Anterior cingulate cortex (tissue), 58 donors: ENCODE results near the gene NCKAP5.

ENCODE experiments used
- DNase-seq, 58 donors: peaks; one replicate each; lab custom pipeline; 2025; lab: John Stamatoyannopoulos, UW

Gene NCKAP5

DNA sequence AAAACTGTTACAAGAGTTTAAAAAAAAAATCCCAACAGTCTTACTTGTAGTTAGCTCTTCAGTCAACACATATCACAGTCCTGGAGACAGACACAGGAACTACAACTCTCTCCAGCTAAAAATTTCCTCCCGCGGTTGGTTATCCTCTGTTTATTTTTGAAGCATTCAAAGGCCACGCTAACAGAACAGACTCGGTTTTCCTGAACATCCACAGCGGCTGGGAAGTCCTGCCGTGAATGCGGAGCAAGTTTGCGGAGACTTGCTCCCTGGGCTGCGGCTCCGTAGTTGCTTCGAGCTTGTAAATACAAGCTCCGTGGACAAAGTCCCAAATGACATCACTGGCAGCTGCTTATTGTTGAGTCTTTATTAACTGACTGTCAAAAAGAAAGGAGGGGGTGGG is at the start of gene NCKAP5:
Gene NCKAP5, minus strand, starts transcription at position 292 of the 400 bp plus-strand sequence. CDS start 50,937 bp downstream, outside the sequence.
- DNase-seq: peak in 34 of 58 donors; percentile 1 to 66 (median 24)

DNA sequence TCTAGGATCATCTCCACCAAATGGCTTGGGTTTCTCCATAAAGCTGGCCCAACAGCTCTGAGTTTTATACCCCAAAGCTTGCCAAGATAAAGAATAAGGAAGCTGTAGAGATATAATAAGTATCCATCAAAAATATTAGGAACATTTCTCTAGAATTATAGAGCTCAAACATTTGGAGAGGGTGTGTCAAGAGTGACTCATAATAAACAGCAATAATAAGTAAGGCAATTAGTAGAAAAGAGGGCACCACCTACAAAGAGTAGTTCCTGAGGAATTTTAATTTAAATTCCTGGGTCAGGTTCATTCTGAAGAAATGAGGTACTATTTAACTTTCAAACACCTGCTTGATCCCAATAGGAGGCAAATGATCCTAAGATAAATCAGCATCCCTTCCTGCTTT is 41.4 kb upstream of the NCKAP5 start:
- no peak for DNase-seq

DNA sequence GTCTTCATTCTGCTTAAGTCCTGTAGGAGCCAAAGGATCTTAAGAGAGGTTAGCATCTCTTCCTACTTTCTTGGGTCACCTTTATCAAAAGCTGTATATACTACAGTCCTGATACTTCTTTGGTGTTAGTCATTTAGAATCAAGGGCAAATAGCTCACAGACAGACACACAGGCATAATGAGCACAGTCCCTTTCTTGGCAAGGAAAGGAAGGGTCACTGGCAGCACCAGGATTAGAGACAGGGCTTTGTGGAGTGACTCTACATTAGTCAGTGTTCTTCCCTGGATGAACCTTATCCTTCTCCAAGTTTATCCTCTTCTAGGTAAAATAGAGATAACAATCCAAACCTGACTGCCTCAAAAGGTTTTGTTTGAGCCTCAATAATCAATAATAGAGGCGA is 40.0 kb upstream of the NCKAP5 start:
- DNase-seq: no peak

DNA sequence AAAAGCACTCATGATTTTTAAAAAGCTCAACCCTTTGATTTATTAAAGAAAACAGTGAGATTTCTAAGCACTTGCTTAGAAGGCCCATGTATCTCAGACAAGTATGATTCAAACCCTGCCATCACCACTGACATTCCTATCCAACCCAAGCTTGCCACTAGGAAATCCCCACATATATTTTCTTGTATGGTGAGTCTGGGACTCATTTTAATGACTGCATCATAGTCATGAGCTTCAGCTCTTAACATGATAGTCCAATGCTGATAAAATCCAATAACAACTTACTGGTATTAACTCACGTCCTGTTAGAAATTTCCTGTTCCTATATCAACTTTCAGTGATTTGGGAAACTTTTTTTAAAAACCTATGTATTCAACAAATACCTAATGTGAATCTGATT is 39.4 kb upstream of the NCKAP5 start:
- DNase-seq: no peak

DNA sequence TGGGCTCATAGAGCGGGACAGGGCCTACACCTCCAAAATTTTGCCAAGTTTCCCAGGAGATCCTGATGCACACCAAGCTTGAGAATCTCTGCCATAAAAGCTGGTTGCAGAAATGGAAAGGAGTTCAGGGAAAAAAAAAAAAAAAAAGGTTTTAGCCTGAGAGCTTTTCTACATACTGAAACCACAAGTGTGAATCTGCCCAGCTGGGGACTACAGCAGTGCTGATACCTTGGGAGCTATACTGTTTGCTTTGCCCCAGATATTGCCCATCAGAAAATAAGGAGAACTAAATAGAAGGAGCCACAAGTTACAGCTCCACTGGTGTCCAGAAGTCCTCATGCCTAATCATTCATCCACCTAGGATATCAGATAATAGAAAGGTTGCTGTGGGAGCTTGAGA is 38.4 kb upstream of the NCKAP5 start:
- no peak for DNase-seq

DNA sequence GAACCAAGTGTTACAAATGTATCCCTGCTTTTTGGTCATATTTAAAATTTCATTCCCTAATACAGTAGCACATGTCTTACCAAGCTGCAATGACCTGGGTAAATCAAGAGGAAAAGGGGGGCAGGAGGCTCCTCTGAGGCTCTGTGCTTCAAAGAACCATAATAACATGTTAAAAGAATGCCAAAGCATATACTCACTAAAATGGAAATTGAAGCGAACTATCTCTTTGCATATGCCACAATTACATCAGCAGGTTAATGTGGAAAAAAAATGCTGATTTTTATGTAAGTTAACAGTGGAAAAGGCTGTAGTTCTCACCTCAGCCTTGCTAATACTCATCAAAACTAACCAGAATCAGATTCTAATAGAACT is 37.5 kb upstream of the NCKAP5 start:
- DNase-seq: no peak

DNA sequence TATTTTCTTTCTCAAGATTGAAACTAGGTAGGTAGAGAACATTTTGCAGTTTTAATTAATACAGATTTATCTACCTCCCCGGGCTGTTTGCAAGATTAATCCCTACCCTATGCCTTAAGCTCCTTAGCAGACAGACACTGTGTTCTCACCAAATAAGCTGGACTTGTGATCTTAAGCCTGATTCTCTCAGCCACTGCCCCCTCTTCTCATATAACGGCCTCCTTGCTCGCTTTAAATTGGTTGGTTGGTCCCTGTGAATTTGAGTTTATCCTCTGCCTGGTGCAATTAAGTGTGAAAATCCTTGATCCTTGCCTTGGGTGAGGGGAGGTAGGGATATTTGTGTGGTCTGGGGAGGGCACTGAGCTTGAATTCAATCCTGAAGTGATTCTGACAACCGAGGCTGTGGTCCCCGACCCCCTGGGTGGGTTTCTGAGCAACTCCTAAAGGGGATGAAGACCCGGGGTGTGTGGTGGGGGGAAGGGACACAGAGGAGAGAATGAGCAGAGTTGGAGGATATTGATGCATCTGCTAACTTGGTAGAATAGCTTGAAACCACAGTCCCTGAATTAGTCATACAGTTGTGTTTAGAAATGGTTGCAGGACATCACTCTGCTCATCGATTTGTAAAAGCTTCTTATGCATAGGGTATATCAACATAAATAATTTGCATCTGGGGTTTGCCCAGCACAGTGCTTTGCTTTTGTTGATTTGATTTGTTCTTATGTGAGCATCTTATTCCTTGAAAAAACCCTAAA is 36.9 kb upstream of the NCKAP5 start:
- no peak for DNase-seq

DNA sequence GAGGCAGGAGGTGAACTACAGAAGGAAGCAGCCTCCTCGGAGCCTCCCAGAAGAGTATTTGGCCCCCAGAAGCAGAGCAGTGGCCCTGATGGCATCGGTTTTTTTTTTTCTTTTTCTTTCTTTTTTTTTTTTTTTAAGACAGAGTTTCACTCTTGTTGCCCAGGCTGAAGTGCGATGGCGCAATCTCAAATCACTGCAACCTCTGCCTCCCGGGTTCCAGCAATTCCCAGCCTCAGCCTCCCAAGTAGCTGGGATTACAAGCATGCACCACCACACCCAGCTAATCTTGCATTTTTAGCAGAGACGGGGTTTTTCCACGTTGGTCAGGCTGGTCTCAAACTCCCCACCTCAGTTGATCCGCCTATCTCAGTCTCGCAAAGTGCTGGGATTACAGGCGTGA is 34.8 kb upstream of the NCKAP5 start:
- no peak for DNase-seq

DNA sequence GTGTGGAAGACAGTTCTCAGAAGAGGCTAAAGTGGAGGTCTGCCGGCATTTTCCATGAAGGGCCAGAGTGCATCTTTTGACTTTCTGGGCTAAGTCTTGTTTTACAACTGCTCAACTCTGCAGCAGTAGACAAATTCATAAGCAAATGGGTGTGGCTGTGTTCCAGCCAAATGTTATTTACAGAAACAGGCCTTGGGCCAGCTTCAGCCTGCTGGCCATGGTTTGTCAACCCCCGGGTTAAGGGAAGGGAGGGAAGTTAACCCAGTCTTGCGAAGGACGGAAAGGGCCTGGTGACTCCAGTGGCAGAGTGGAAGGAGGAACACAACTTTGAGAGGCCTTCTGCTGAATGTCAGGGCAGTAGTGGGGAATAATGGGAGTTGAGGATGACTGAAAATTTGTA is 34.3 kb upstream of the NCKAP5 start:
- DNase-seq: peak in 2 of 58 donors; percentile 7 to 21

DNA sequence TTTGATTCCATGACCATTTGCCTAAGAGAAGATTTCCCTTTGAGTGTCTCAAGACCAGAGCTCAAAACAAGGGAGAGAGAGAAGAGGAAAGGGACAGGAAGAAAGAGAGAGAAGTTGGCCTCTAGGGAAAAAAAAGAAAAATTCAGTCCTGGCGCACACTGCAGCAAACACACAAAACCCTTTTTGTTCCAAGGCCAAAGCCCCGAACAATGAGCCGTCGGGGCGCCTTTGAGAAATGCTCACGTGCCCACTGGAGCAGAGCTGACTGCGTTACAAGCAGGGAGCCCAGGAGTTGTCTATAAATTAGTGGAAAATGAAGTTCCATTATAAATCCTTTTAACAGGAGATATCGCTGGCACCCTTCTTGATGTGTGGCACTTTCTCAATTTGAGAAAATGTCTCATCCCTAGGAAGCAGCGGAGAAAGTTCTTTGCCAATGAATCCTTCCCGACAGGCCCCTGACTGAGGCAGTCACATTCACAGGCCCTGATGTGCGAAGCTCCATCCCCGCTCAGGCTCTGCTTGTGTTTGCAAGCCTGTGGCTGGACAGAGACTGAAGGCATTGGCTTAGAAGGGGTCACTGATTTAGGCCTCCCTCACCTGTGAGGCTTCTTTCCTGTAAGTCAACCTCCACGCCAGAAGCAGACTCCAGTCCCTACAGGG is 32.1 kb upstream of the NCKAP5 start:
- DNase-seq: peak in 50 of 58 donors; percentile 9 to 89 (median 63)

DNA sequence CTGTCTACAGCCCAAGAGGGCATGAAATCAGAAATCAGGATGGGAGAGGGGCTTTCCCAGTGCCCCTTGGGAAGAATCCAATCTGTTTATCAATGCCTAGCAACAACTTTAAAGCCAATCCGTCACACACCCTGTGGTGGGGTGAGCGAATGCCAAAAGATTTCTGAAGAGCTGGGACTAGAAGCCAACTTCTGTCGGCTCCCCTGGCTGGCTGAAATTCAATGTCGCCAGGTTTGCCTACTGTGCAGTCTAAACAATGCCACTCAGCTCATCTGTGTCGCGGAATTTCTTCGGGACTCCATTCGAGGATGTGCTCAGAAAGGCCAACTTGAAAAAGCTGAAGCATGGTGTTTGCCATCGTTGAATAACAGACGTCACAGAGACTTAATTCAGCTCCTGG is 31.5 kb upstream of the NCKAP5 start:
- peak in 3 of 58 donors; percentile 25 to 50 (median 29) for DNase-seq

DNA sequence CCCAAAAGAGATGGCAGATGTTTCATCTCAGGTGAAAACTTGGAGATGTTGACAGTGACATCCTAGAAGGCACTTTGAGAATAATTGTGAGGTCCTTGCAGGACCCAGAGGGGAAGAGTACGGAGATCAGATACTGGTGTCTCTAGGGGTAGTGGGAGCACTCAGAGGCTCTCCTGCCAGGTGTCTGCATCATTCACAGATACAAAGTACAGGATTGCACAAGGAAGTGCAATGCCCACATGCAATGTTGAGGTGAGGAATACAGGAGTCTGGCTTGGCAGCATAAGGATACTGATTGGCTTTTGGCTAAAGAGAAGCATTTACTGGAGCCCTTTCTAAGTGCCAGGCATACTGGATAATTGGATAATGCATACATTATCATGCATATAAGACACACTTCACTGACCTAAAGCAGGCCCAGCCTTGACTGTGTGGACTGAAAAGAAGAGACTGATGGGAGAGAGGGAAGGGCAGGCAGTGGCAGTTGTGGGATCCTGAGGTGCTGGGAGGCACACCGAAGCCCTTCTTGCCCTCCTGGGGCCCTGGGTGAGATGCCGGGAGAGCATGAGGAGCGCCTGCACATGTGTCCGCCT is 31.0 kb upstream of the NCKAP5 start:
- no peak for DNase-seq

DNA sequence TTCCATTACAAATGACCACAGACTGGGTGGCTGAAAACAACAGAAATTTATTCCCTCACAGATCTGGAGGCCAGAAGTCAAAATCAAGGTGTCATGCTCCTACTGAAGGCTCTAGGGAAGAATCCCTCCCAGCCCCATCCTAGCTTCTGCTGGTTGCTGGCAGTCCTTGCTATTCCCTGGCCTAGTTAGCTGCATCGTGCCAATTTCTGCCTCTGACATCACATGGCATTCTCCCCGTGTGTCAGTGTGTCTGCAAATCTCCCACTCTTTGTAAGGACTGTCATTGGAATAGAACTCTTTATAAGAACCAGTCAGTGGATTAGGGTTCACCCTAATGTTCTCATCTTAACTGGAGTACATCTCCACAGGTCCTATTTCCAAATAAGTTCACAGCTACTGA is 30.5 kb upstream of the NCKAP5 start:
- peak in 8 of 58 donors; percentile 10 to 30 (median 18) for DNase-seq

DNA sequence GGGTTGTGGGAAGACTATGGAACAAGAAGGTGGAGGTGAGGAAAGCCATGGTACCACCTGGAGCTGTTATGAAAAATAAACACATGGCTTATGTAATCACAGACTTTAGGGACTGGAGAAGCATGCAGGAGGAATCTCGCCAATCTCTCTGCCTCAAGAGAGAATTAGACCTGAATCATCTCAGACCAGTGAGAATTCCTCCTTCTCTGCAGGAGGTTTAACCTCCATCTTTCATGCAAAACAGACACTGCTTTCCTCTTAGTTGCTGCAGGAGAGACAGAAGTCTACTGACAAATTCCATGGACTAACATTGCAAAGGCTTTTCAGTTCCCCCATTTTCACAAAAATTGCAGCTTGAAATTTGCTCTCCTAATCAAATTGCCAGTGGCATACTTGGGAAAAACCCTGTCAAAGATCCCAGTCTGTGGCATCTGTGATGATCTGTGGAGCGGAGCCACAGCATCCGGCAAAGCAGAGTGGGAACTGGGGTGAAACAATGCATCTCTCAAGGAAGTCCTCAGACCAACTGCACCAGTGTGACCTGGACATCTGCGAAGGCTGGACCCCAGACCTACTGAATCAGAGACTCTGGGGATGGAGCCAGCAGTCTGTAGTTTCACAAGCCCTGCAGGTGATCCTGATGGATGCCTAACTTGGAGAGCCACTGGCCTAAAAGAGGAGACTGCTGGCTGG is 28.6 kb upstream of the NCKAP5 start:
- peak in 1 of 58 donors; percentile 22 for DNase-seq

DNA sequence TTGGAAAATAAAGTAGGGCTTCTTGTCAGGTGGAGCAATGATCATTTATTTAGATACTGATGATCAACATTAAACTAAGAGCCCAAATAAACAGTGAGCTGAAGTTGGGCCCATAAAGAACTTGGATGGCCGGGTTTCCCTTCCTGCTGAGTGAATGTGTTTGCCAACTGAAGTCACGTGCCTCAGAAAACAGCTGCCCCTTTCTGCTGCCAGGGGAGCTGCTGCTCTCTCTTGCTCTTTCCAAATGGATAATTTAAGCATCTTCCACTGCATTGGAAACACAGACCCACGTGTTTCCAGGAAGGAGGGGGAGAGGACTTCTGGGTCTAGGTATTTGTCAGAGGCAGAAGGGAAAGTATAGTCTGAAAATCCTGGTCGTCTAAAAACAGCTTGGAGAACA is 22.9 kb upstream of the NCKAP5 start:
- DNase-seq: peak in 54 of 58 donors; percentile 13 to 90 (median 63)

DNA sequence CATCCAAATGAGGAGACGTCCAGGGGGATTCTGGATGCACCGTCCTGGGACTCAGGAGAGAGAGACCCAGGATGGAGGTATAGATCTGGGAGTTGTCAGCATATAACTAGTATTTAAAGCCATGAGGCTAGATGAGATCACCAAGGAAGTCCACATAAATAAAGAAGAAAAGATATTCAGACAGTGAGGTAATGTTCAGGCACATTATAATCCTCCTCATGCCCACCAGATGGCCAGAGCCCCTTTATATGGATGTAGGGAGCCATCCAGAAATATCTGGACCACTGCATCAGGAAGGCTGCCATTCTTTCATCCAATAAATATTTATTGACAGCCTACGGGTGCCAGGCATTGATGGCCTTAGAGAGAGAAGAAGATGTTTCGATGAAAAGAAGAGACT is 21.2 kb upstream of the NCKAP5 start:
- no peak for DNase-seq

DNA sequence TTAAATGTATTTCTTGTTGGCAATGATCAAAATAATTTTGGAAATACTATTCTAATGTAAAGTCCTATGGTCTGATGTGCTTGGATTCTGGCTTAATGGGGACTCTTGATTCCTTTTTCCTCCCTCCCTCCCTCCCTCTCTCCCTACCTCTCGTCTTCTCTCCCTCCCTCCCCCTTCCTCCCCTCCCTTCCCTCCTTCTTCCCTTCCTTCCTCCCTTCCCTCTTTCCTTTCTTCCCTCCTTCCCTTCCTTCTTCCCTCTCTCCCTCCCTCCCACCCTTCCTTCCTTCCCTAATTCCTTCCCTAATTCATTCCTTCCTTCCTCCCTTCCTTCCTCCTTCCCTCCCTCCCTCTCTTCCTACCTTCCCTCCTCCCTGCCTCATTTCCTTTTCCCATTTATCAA is 19.9 kb upstream of the NCKAP5 start:
- DNase-seq: no peak

DNA sequence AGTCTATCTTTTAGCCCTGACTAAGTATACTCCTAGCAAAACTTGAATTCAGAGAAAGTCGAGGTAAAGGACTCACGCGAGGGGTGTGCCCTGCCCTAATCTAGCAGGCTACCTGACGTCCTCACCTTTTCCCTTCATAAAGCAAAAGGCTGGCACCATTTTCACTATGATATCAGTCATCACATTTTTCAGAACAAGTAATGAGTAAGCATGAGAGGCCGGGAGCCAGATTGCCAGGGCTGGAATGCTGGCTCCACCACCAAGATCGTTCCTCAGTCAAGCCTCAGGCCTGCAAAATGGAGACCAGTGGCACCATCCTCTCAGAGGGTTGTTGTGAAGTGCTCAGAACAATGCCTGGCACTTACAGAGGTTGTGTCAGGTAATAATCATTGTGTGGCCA is 18.7 kb upstream of the NCKAP5 start:
- DNase-seq: no peak

DNA sequence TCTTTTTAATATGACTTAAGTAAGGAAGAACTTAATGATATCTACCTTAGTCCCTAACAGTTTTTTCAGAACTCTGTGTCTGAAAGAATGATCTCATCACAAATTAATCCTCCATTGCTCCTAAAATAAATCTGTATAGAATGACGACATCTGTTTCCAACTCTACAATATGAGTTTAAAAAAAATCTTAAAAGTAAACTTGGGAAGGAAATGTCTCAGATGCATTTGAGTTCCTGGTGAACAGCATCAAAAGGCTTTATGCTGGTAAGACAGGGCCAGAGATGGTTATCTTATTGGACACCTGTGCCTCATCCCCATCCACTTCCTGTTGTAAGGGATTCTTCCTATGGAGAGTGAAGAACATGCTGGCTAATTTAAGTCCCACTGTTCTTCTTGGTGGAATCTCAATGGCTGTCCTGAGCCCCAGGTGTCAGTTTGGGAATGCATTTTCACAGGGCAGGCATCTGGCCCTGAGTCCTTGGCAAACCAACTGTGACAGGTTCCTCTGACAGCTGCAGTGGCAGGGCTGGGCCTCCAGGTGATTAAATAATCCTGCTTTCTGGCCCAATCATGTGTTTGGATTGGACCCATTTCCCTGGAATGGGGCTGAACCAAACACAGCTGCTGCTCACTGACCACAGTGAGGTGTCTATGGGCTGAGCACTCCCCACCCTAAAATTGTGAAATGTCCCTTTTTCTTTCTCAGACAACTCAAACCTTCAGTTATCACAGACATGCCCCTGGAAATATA is 12.9 kb upstream of the NCKAP5 start:
- no peak for DNase-seq

DNA sequence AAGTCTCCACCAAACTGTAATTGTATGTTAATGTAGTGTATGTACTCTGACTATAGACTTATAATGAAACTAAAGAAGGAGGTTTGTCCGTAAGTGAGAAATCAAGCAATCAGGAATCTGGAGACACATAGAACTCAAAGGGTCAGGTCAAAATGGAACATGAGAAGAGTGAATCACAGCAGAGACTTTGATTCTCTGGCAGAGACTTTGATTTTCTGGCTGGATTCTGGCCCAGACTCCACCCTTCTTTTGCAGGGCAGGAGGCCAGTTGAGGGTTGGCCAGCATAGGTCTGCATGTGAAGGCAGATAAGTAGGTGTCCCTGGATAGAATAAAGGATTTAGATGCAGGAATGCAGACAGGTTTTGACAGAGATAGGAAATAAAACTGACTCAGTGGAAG is 11.0 kb upstream of the NCKAP5 start:
- no peak for DNase-seq
